Ovary (tissue), 9 donors: ENCODE data around the gene AP2A2. TPM values are rescaled to one million over a fixed set of nuclear protein-coding genes. Genes with fewer than 3 reads are reported as not detected.

Source experiments
- DNase-seq, 5 donors: peaks; one replicate each; pipeline ENCODE4 v3.0.0-alpha.2; 2019 to 2020
- H3K27ac ChIP-seq, 2 donors: fragments of 200-600 bp; one replicate each; pipeline versions ENCODE4 v1.5.1 to v1.8.0; 2019 to 2022
- H3K27me3 ChIP-seq: fragments of 200-600 bp; one replicate; pipeline ENCODE4 v1.8.0; 2022
- H3K36me3 ChIP-seq: fragments of 200-600 bp; sonication (generic); one replicate; pipeline ENCODE4 v1.5.1; 2019
- H3K4me1 ChIP-seq: one replicate; pipeline ENCODE4 v1.8.1; 2013; ENCODE audit warnings: mild to moderate bottlenecking, moderate library complexity; ENCODE audit not compliant: insufficient read depth
- H3K4me3 ChIP-seq: fragments of 200-600 bp; sonication (generic); one replicate; pipeline ENCODE4 v1.5.1; 2017
- H3K9me3 ChIP-seq, 2 donors: fragments of 200-600 bp in 1 of 2; sonication (generic) in 1 of 2; one replicate each; pipeline versions ENCODE4 v1.5.1 to v1.8.1; 2013 to 2019; ENCODE audit warnings: mild to moderate bottlenecking in 1 of 2, moderate library complexity in 1 of 2
- EP300 ChIP-seq: sonication (generic); formaldehyde crosslinking; IDR thresholded peaks from one replicate; pipeline ENCODE4 v1.6.1; 2017; ENCODE audit warnings: antibody characterized with exemption
- POLR2A ChIP-seq: fragments of 450-650 bp; IDR thresholded peaks from one replicate; pipeline ENCODE4 v1.6.1; 2017; ENCODE audit warnings: antibody characterized with exemption, mild to moderate bottlenecking, moderate library complexity
- WGBS, 3 donors: extraction: QIAGEN DNeasy Blood & Tissue Kit in 1 of 3; methylation state at CpG; one replicate each; pipeline versions ENCODE4 v1.1.5 to v1.1.7; 2013 to 2017; 5-methylcytosine and 5-hydroxymethylcytosine counted together
- intact Hi-C, 4 donors: fragments of 100-400 bp; cut with DNase I; formaldehyde crosslinking; loops; one replicate each; pipeline versions ENCODE4 v1.11.0 to v1.15.1; 2022 to 2023
- polyA plus RNA-seq, 2 donors: library from polyadenylated mRNA; stranded (reverse); fragments of 200-250 nt in 1 of 2; fragments of 350-450 nt in 1 of 2; fragmentation: Illumina TruSeq in 1 of 2; extraction: RNeasy Lipid Tissue Mini Kit (QIAGEN cat#74804) in 1 of 2; gene quantifications; one replicate each; pipeline ENCODE4 v1.2.3, GENCODE V29; 2013 to 2014
- total RNA-seq, 7 donors: library from RNA; depleted of rRNA in 2 of 7; stranded (reverse); fragments of >200 nt in 2 of 7; fragmentation: NEBNext Ultra II Directional in 3 of 7; extraction: Animal tissue kit (Norgen Biotek cat#: 25700) in 3 of 7; gene quantifications; one replicate each; pipeline versions ENCODE4 v1.1.0 to v1.2.4, GENCODE V29; 2016 to 2023
- TF ChIP-seq, protein P1 (sequence below), 3 donors: fragments of 450-650 bp in 2 of 3; fragments of 200-600 bp in 1 of 3; IDR thresholded peaks; one replicate each; pipeline versions ENCODE4 v1.5.1 to v1.8.0; 2016 to 2022; ENCODE audit warnings: antibody characterized with exemption in 3 of 3, mild to moderate bottlenecking in 1 of 3
- donor health status: DM: no; HTN: no; CAD: no; lungs with moderate emphysema.
- donor health status: DM: no; HTN: no; CAD: no.
- donor health status: Bipolar disorder and iron deficiency.
- donor health status: DM: yes; HTN: yes; CAD: no.
- donor health status: DM: no; HTN: no; CAD: no.
- donor health status: DM: yes; HTN: yes; CAD: no.

Gene AP2A2
- total and polyA plus RNA-seq, 9 donors: 27.7 to 151 (median 54.0) TPM

GRCh38 chr11:897253-898142 lies 28.2 kb upstream of the AP2A2 start:
- intact Hi-C loops: no loop called here
- Histone ChIP-seq H3K9me3 (no peaks in the 10 kb centered on the region), H3K36me3 (no peaks in the 10 kb centered on the region), H3K27ac (no peak overlapping the region), H3K27me3 (no peaks in the 10 kb centered on the region), H3K4me1 (no peaks in the 10 kb centered on the region), H3K4me3 (no peak overlapping the region)
- no peak for DNase-seq
- TF ChIP-seq EP300 (no peak), POLR2A (no peak)
- TF ChIP-seq, protein P1, sequence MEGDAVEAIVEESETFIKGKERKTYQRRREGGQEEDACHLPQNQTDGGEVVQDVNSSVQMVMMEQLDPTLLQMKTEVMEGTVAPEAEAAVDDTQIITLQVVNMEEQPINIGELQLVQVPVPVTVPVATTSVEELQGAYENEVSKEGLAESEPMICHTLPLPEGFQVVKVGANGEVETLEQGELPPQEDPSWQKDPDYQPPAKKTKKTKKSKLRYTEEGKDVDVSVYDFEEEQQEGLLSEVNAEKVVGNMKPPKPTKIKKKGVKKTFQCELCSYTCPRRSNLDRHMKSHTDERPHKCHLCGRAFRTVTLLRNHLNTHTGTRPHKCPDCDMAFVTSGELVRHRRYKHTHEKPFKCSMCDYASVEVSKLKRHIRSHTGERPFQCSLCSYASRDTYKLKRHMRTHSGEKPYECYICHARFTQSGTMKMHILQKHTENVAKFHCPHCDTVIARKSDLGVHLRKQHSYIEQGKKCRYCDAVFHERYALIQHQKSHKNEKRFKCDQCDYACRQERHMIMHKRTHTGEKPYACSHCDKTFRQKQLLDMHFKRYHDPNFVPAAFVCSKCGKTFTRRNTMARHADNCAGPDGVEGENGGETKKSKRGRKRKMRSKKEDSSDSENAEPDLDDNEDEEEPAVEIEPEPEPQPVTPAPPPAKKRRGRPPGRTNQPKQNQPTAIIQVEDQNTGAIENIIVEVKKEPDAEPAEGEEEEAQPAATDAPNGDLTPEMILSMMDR (IDR thresholded peaks at IDR 0.05): no peak
- 65 to 82% (median 79%) methylated on average over 17 of the region's 17 CpGs for WGBS, 3 donors

- Histone ChIP-seq H3K4me1 (no peaks in the 10 kb centered on the region), H3K9me3 (no peaks in the 10 kb centered on the region), H3K27me3 (no peaks in the 10 kb centered on the region), H3K27ac (no peak overlapping the region), H3K36me3 (no peaks in the 10 kb centered on the region), H3K4me3 (no peak overlapping the region)
- no peak for DNase-seq
- TF ChIP-seq POLR2A (no peak), EP300 (no peak)
- TF ChIP-seq, protein P1 (IDR thresholded peaks at IDR 0.05): no peak
- WGBS, 3 donors: 45 to 58% (median 52%) methylated on average over 10 of the region's 10 CpGs
- intact Hi-C loops: no loop called here
Measured at GRCh38 chr11:898143-898511, 27.5 kb upstream of the AP2A2 start.

- Histone ChIP-seq H3K9me3 (no peaks in the 10 kb centered on the region), H3K27me3 (no peaks in the 10 kb centered on the region), H3K4me3 (no peak overlapping the region), H3K4me1 (no peaks in the 10 kb centered on the region), H3K27ac (no peak overlapping the region), H3K36me3 (no peaks in the 10 kb centered on the region)
- intact Hi-C loops: no loop called here
- WGBS, 3 donors: 76 to 81% (median 77%) methylated on average over 21 to 22 of the region's 22 CpGs
- TF ChIP-seq EP300: no peak
- TF ChIP-seq POLR2A: no peak
- TF ChIP-seq, protein P1 (IDR thresholded peaks at IDR 0.05): no peak
- DNase-seq: no peak
Measured at GRCh38 chr11:898540-899190, 27.0 kb upstream of the AP2A2 start.

DNA sequence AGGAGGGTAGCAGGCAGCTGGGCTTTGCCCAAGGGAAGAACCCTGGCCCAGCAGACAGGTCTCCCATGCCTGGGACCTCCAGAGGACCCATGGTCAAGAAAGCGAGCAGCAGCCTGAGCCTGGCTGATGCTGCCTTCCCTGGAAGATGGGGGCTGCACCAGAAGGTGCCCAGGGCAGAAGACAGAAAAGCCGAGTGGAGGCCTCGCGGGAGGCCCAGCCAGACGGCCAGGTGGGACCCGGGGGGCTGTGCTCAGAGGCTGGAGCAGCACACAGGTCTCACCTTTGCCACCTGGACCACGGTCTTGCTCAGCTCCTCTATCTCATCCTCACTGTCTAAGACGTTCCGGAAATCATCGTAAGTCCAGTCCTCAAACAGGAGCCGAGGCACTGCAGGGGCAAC lies 25.9 kb upstream of the AP2A2 start:
- no peaks in the 10 kb centered on the region for H3K9me3 ChIP-seq
- TF ChIP-seq POLR2A (no peak), EP300 (no peak)
- TF ChIP-seq, protein P1 (IDR thresholded peaks at IDR 0.05): no peak
- no peak overlapping the region for H3K27ac ChIP-seq
- no peaks in the 10 kb centered on the region for H3K27me3 ChIP-seq
- H3K4me1 ChIP-seq: no peaks in the 10 kb centered on the region
- intact Hi-C loops: no loop called here
- WGBS, 3 donors: 89 to 90% (median 90%) methylated on average over 11 of the region's 11 CpGs
- no peak for DNase-seq
- no peak overlapping the region for H3K4me3 ChIP-seq
- no peaks in the 10 kb centered on the region for H3K36me3 ChIP-seq
